Stimulated activated CD8-positive, alpha-beta memory T cell treated with anti-CD3 and anti-CD28 coated beads, Interleukin-4, amount 100 ng/mL, for 1 hour (primary cell): Measurements from ENCODE around the gene FFAR2.
"Not testable (repeated sequence)": the region's sequence is repeated elsewhere in the genome, so short reads cannot be mapped to it uniquely, and the experiment has no call there.

ENCODE experiments used
- DNase-seq, 2 donors: peaks; one replicate each; pipeline ENCODE4 v3.0.0-alpha.2; 2020; ENCODE audit warnings: low read depth in 2 of 2, low spot score in 1 of 2

Gene FFAR2

DNA sequence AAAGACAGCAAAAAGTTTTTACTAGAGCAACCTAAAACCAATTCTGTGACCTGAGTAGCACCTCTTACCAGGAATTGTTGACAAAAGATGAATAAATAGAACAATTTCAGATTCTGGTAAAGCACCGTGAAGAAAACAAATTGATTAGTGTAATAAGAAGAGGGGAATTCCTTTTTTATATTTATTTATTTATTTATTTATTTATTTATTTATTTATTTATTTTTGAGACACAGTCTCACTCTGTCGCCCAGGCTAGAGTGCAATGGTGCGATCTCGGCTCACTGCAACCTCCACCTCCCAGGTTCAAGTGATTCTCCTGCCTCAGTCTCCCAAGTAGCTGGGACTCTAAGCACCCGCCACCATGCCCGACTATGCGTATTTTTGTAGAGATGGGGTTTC is 24.7 kb upstream of the FFAR2 start:
- not testable (repeated sequence) for DNase-seq

GRCh38 chr19:35425682-35426081 is 22.4 kb upstream of the FFAR2 start:
- no peak for DNase-seq

- DNase-seq: no peak
These were observed 20.9 kb upstream of the FFAR2 start for GRCh38 chr19:35427187-35427586.

DNA sequence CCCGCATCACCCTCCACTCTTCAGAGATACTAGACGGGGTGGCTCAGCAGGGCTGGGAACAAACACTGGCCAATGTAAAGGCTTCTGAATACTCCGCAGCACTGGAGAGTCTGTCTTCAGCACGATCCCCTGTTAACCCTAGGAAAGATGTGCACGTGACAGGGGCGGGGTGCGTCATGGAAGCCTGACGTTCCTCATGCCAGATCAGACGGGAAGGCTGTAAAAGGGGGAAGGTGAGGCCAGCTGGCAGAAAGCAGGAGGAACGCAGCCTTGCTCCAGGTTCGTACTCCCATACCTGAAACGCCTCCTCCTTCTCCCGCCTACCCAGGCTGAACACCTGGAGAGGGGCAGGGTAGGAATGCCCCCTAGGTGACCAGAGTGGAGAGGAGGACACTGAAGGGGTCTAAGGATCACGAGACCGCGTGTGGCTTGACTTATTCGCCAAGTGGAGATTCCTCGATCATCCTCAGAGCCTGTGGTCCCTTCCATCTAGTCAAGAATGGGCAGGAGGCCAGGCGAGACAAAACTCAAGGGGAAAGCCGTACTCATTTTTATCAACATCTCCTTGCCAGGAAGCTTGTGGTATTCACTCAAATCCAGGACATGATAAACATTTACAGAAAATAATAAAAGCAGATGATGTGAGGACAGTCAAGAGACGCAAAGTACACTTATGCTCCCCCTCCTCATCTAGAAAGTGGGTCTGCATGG is 18.2 kb upstream of the FFAR2 start:
- no peak for DNase-seq

DNA sequence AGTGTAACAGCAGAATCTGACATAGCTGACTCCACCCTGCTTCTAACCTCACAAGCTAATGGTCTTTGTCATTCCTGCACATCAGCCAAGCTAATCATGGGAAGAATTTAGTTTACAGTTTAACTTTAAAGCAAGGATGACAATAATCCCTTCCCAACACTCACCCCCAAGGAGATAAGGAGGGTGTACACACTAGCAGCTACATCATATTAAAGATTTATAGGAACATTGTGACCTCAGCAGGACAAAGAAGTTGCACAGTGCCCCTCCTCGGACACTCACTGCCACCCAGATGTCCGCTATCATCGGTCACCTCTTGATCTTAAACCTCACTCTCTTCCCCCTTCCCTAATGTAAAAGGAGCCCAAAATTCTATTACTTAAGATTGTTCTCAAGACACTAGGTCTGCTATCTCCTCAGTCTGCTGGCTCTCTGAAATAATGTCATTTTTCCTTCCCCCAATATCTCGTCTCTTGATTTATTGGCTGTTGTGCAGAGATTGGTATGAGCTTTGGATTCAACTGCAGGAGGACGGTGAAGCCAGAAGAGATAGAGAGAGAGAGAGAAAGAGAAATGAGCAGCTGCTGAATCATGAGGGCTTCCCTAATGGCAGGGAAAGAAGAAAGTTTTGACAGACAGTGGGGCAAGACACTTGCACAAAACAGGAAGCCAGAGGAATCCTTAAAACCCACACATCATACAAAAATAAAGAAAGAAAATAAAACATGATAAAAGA is 17.5 kb upstream of the FFAR2 start:
- DNase-seq: no peak

DNA sequence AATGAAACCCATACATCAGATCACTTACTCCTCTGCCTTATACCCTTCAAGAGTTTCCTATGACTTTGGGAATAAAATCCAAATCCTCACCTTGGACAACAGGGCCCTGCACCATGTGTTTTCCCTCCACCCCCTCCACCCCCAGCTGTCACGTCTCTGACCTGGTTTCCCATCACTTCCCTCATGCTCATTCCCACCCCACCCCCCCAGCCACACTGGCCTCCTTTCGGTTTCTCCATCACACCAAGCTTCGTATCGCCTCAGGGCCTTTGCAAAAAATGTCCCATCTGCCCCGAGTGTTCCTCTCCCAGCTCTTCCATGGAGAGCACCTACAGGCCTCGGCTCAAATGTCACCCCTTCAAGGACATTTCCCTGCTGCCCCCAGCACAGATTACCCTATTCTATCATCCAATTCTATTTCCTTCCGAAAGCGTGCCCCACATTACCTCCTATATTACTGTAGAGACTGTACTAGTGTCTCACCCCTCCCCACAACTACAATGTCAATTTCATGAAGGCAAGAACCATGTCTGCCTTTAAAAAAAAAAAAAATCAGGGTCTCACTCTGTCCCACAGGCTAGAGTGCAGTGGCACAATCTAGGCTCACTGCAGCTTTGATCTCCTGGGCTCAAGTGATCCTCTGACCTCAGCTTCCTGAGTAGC is 16.8 kb upstream of the FFAR2 start:
- no peak for DNase-seq

DNA sequence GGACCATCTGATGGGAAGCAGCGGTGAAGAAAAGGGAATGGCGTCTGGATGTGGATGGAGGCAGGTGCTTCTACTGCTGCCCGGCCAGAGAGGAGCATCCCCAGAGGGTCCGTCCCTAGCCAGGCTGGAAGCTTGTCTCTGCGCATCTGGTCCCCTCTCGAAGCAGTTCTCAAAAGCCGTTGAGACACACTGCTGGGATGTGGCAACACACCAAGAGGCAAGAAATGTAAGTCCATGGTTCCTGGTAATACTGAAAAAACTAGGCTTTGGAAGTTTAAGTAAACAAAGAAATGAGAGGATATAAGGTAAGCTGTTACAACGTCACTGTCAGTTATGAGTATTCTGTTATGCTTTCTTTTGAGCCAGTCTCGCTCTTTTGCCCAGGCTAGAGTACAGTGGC is 15.1 kb upstream of the FFAR2 start:
- no peak for DNase-seq

DNA sequence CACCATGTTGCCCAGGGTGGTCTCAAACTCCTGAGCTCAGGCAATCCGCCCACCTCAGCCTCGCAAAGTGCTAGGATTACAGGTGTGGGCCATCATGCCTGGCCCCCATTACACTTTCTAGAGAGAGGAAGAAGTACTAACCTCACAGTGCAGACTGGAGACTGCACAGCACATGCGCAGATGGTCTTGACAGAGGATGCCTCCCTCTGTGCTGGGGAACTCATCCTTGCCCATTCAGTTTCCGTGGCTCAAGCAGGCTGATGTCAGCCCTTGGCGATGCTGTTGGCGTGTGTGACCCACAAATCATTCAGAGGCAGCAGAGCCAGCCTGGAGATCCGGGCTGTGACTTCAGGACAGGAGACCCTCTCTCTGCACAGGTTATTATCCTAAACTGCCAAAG is 14.6 kb upstream of the FFAR2 start:
- no peak for DNase-seq

- DNase-seq: no peak
These were observed 12.2 kb upstream of the FFAR2 start for GRCh38 chr19:35435896-35436295.

DNA sequence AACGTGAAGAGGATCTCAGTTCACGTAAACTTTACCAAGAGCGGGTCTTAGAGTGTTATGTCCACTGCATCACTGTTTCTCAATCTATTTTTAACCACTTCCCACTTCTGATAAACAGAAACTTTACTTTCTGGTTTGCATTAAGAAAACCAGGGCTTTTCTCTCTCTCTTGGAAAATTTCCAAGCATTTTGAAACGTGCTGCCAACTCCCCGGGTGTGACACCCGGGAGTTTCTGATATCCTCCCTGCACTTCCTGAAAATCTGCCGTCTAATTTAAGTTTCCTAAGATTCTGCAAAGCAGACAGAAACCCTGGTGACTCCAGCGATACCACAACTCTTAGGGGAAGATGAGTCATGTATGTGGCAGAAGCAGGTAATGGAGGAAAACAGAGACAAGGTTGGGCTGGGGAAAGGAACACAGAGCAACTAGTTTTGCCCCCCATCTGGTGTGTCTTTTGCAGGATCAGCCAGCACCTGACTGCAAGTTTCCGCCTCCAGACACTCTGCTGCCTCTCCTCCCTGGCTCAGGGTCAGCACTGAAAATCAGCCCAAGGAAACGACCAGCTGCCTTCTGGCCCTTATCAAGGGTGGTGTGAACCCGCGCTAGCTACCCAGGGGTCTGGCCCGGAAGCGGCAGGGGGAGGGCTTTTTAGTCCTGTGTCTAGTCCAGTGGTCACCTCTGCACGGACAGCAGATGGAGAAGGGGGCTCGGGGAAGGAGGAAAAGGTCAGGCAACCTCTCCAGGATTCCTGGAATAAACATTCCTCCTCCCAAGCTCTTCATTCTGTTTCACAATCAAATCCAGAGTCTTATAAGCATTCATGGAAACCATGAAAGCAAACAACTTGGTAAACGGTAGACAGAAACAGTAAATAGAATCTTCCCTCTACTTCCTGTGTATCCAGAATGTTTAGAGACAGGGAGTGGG is 11.3 kb upstream of the FFAR2 start:
- no peak for DNase-seq

GRCh38 chr19:35437406-35437951 is 10.6 kb upstream of the FFAR2 start:
- DNase-seq: no peak

DNA sequence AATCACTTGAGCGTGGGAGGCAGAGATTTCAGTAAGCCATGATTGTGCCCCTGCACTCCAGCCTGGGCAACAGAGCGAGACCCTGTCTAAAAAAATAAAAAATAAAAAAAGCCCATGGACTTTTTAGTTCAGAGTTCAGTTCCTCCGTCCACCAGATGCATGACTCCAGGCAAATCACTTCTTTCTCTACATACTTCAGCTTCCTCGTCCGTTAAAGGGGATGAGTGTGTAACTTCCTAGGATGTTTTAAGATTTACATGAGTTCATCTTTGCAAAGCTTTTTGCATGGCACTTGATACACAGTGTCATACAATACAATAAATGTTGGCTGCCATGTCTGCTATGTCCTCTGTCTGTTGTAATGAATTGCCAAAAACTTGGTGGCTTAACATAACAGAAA is 10.0 kb upstream of the FFAR2 start:
- DNase-seq: no peak

DNA sequence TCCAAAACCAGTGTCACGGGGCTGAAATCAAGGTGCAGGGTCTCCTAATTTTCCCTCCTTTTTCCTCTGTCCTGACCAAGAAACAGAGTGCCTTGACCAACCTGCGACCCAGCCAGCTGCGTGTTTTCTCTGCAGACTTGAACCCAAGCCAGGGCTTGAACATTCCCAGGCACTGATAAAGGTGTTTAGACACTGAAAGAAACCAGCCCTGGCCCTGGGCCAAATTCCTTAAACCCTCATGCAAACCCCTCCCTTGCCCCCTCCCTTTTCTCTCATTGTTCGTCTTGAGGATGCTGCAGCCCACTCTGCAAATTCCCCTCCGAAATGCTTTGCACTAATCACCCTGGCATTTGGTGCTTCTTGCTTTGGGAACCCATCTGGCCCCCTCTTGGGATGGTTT is 9.5 kb upstream of the FFAR2 start:
- no peak for DNase-seq

GRCh38 chr19:35439921-35440320 is 8.1 kb upstream of the FFAR2 start:
- no peak for DNase-seq

GRCh38 chr19:35442091-35442490 is 6.0 kb upstream of the FFAR2 start:
- no peak for DNase-seq

DNA sequence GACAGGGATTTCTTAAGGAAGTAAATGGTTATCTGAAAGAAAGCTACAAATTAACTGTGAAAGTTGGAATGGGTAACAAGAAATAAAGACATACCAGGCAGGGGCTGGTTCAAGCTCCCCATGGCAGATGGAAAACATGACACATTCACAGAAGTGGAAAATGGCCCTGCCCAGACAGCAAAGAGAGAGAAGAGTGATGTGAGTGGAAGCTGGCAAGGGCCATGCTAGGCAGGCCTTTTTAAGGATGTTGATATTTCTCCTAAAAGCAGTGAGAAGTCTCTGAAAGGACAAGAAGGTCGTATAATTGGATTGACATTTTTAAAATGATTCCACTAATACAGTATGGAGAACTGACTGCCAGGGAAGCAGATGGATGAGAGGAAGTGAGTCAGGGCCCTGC is 3.3 kb upstream of the FFAR2 start:
- no peak for DNase-seq

- DNase-seq: no peak
These were observed 2.0 kb upstream of the FFAR2 start for GRCh38 chr19:35445826-35446593.

- no peak for DNase-seq
These were observed 1.4 kb downstream of the FFAR2 start for GRCh38 chr19:35449359-35450043.

DNA sequence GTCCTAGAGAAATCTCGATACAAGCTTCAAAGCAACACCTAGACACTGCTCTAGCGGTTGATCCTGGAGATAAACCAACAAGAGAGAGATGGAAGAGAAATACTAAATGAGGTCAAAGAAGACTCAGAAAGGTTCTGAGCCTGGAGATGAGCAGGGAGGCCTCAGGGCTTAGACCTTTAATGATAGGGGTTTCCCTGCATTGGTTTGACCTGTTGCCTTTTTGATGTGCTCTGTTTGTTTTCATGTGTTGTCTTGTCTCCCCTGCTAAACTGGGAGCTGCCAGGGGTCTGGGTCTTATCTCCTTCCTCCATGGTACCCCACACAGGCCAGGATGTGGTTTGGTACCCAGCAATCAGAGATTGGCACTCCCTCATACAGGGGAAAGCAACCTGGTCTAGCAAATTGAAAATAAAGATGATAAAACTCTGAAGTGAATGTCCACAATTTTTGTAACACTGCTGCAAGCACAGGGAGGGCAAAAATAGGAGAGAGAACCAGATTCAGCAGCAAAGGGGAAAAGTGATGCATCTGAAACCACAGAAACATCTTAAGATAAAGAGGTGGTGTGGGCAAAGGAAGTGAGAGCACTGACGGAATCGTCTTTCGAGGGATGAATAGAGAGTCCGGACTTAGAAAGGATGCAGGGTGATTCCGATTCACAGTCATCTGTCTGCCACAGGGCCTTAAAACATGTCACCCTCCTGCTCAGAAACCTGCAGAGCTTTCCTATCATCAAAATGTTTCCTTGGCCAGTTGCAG is 3.5 kb downstream of the FFAR2 start:
- DNase-seq: no peak
